Pancreas (tissue), 10 donors: Measurements from ENCODE around the gene CHST4. TPM values are rescaled to one million over a fixed set of nuclear protein-coding genes. Genes with fewer than 3 reads are reported as not detected.
"Not testable (repeated sequence)": the region's sequence is repeated elsewhere in the genome, so short reads cannot be mapped to it uniquely, and the experiment has no call there.

Experiments used
- ATAC-seq, 4 donors: fragments of 200-7000 bp; cut with Tn5 transposase; one replicate each; pipeline versions ENCODE4 v1.8.0 to v1.9.1; 2020; ENCODE audit warnings: mild to moderate bottlenecking in 4 of 4, moderate library complexity in 4 of 4
- DNase-seq, 6 donors: peaks; one replicate each; pipeline ENCODE4 v3.0.0-alpha.2; 2020
- FAIRE-seq: peaks from 2 replicates; lab custom pipeline; 2012; peaks lifted over from hg19 to GRCh38; lab: Jason Lieb, UNC
- H3K27ac ChIP-seq, 4 donors: fragments of 200-600 bp; sonication (generic); 1 replicate in 3 of 4; 2 replicates in 1 of 4; pipeline versions ENCODE4 v1.5.0 to v1.8.0; 2020
- H3K27me3 ChIP-seq, 4 donors: fragments of 200-600 bp; one replicate each; pipeline ENCODE4 v1.8.0; 2021
- H3K36me3 ChIP-seq, 3 donors: fragments of 200-600 bp; sonication (generic) in 1 of 3; one replicate each; pipeline versions ENCODE4 v1.5.0 to v1.8.0; 2020 to 2021
- H3K4me1 ChIP-seq, 3 donors: fragments of 200-600 bp; one replicate each; pipeline ENCODE4 v1.8.0; 2021
- H3K4me3 ChIP-seq, 4 donors: fragments of 200-600 bp; sonication (generic) in 2 of 4; one replicate each; pipeline versions ENCODE4 v1.5.0 to v1.8.0; 2020 to 2021
- H3K9me3 ChIP-seq, 4 donors: fragments of 200-600 bp; one replicate each; pipeline ENCODE4 v1.8.0; 2021
- CTCF ChIP-seq, 4 donors: fragments of 200-600 bp; sonication (generic) in 3 of 4; IDR thresholded peaks; one replicate each; pipeline versions ENCODE4 v1.5.0 to v1.8.0; 2021; ENCODE audit warnings: antibody characterized with exemption in 4 of 4
- WGBS, 2 donors: extraction: QIAGEN DNeasy Blood & Tissue Kit; methylation state at CpG; one replicate each; pipeline ENCODE4 v1.1.7; 2013; 5-methylcytosine and 5-hydroxymethylcytosine counted together
- intact Hi-C, 3 donors: fragments of 100-400 bp; cut with DNase I; formaldehyde crosslinking; loops; one replicate each; pipeline versions ENCODE4 v1.11.1 to v1.14.2; 2022
- polyA plus RNA-seq, 2 donors: library from polyadenylated mRNA; stranded (reverse); fragments of 200-250 nt; gene quantifications; one replicate each; pipeline ENCODE4 v1.2.3, GENCODE V29; 2013
- total RNA-seq, 6 donors: library from RNA; stranded (reverse); fragmentation: NEBNext Ultra II Directional in 4 of 6; extraction: Animal tissue kit (Norgen Biotek cat#: 25700) in 4 of 6; gene quantifications; one replicate each; pipeline versions ENCODE4 v1.2.1 to v1.2.4, GENCODE V29; 2021 to 2023
- donor health status: healthy with polysubstance abuse.
- donor health status: DM: no; HTN: no; CAD: no; lungs with moderate emphysema.
- donor health status: DM: no; HTN: no; CAD: no.
- donor health status: control.
- donor health status: control.
- donor health status: Bipolar disorder and iron deficiency.
- donor health status: DM: yes; HTN: yes; CAD: no.
- donor health status: DM: no; HTN: no; CAD: no.
- donor health status: DM: no; HTN: no; CAD: no.
- donor health status: DM: yes; HTN: yes; CAD: no.

Gene CHST4
- total and polyA plus RNA-seq, 8 donors, result 2.6 to 17.2 (median 6.1) TPM

GRCh38 chr16:71572497-71573116 lies 46.4 kb downstream of the CHST4 start:
- Histone ChIP-seq H3K4me1 (peaks cover 0 to 12% (median 11%) of the 10 kb centered on the region in 3 donors), H3K4me3 (no peak overlapping the region), H3K9me3 (no peaks in the 10 kb centered on the region), H3K27me3 (no peaks in the 10 kb centered on the region), H3K36me3 (no peaks in the 10 kb centered on the region), H3K27ac (peak overlapping the region; percentile 4 to 76 (median 54))
- DNase-seq (no peak), ATAC-seq (peak; percentile 66 to 90 (median 70)), FAIRE-seq (no peak)
- 7 to 8% methylated on average over 3 of the region's 3 CpGs for WGBS, 2 donors
- intact Hi-C loops, result no loop called here
- no peak for TF ChIP-seq CTCF (IDR thresholded peaks at IDR 0.05)

GRCh38 chr16:71573387-71574094 lies 47.3 kb downstream of the CHST4 start:
- Histone ChIP-seq H3K4me1 (peaks cover 0 to 12% (median 11%) of the 10 kb centered on the region in 3 donors), H3K27ac (no peak overlapping the region), H3K27me3 (no peaks in the 10 kb centered on the region), H3K4me3 (no peak overlapping the region), H3K9me3 (no peaks in the 10 kb centered on the region), H3K36me3 (no peaks in the 10 kb centered on the region)
- DNase-seq (no peak), ATAC-seq (no peak), FAIRE-seq (no peak)
- intact Hi-C loops, result no loop called here
- WGBS, 2 donors, result 80 to 81% methylated on average over 5 of the region's 5 CpGs
- no peak for TF ChIP-seq CTCF (IDR thresholded peaks at IDR 0.05)

- intact Hi-C loops, result no loop called here
- Histone ChIP-seq H3K27ac (no peak overlapping the region), H3K4me3 (no peak overlapping the region), H3K4me1 (peaks cover 0 to 12% (median 11%) of the 10 kb centered on the region in 3 donors), H3K9me3 (no peaks in the 10 kb centered on the region), H3K27me3 (no peaks in the 10 kb centered on the region), H3K36me3 (no peaks in the 10 kb centered on the region)
- no peak for ATAC-seq
- DNase-seq, result no peak
- TF ChIP-seq CTCF (IDR thresholded peaks at IDR 0.05), result no peak
- FAIRE-seq, result no peak
Measured at GRCh38 chr16:71574702-71575101, 48.5 kb downstream of the CHST4 start.

- H3K4me3 ChIP-seq, result no peak within 1 kb of the TSS
- TF ChIP-seq CTCF (IDR thresholded peaks at IDR 0.05), result no peak
- H3K4me1 ChIP-seq, result peaks cover 0 to 11% (median 11%) of the 10 kb centered on the region in 3 donors
- no peak within 1 kb of the TSS for H3K27ac ChIP-seq
- ATAC-seq (no peak), DNase-seq (no peak), FAIRE-seq (no peak)
- no peaks in the 10 kb centered on the region for H3K36me3 ChIP-seq
- H3K27me3 ChIP-seq, result no peaks in the 10 kb centered on the region
- no peaks in the 10 kb centered on the region for H3K9me3 ChIP-seq
- 26 to 31% methylated on average over 3 of the region's 3 CpGs for WGBS, 2 donors
- intact Hi-C loops, result no loop called here
Measured at GRCh38 chr16:71576971-71577370, 50.7 kb downstream of the CHST4 start, which contains the start of gene TAT. Gene TAT, minus strand, starts transcription at chr16:71577092. Its CDS starts 677 bp downstream, at chr16:71576415.

GRCh38 chr16:71582553-71582848 lies 56.3 kb downstream of the CHST4 start:
- FAIRE-seq, H3K27ac ChIP-seq, ATAC-seq, H3K27me3 ChIP-seq, intact Hi-C loops, H3K4me3 ChIP-seq, DNase-seq, H3K36me3 ChIP-seq, H3K4me1 ChIP-seq, H3K9me3 ChIP-seq: not testable (repeated sequence)
- WGBS, 2 donors, result 89 to 93% methylated on average over 5 of the region's 5 CpGs
